Erythroblast (primary cell): Measurements from ENCODE around the gene HSPA12A.

ENCODE experiments used
- GATA1 ChIP-seq: IDR thresholded peaks from 2 replicates; pipeline ENCODE4 v1.6.1; 2011; ENCODE audit warnings: low read depth, mild to moderate bottlenecking, control low read depth, low read length, moderate library complexity
- POLR2A ChIP-seq: IDR thresholded peaks from 2 replicates; pipeline ENCODE4 v1.6.1; 2011; ENCODE audit warnings: mild to moderate bottlenecking, low read length

DNA sequence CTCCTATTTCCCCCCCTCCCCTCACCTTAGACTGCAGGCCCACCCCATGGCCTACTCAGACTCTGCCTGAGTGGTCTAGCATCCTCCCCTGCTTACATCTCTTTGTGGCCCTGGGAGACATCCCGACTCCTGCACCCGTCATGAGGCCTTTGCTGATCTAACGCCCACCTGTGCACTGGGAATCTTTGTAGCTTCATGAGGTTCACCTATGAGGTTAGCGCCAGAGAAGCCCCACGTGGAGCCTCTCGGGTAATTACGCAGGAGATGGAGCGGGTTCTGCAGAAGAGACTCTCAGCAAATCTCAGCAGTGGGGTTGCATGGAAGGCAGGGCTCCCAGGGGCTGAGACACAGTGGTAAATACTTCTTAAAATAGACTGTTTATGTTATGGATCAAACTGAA, 43.5 kb upstream of the HSPA12A start:
- TF ChIP-seq GATA1 = no peak
- TF ChIP-seq POLR2A = no peak
